Body of pancreas (tissue), 4 donors: ENCODE measurements around the gene ULK4. TPM values are rescaled to one million over a fixed set of nuclear protein-coding genes. Genes with fewer than 3 reads are reported as not detected.

Source experiments
- ATAC-seq: fragments of 150-250 bp; one replicate; pipeline ENCODE4 v1.9.1; 2016
- DNase-seq, 4 donors: peaks; one replicate each; pipeline ENCODE4 v3.0.0-alpha.2; 2019
- H3K27ac ChIP-seq, 4 donors: fragments of 200-600 bp; sonication (generic); 1 replicate in 3 of 4; 2 replicates in 1 of 4; pipeline versions ENCODE4 v1.5.1 to v1.6.1; 2016 to 2019; ENCODE audit warnings: mild to moderate bottlenecking in 1 of 4, mixed read lengths in 1 of 4, moderate library complexity in 1 of 4
- H3K27me3 ChIP-seq, 2 donors: fragments of 200-600 bp; sonication (generic); one replicate each; pipeline ENCODE4 v1.6.0; 2016; ENCODE audit warnings: mild to moderate bottlenecking in 1 of 2
- H3K36me3 ChIP-seq, 2 donors: fragments of 200-600 bp; sonication (generic); replicated peaks in 1 of 2; 2 replicates each; pipeline ENCODE4 v1.5.1; 2016; ENCODE audit warnings: low read depth in 2 of 2; ENCODE audit not compliant: insufficient read depth in 1 of 2
- H3K4me1 ChIP-seq: fragments of 200-600 bp; sonication (generic); one replicate; pipeline ENCODE4 v1.6.0; 2016
- H3K4me3 ChIP-seq, 2 donors: fragments of 200-600 bp; sonication (generic); 1 replicate in 1 of 2; 2 replicates in 1 of 2; pipeline ENCODE4 v1.5.1; 2016 to 2019
- H3K9me3 ChIP-seq, 3 donors: fragments of 200-600 bp; sonication (generic); 1 replicate in 2 of 3; 2 replicates in 1 of 3; pipeline ENCODE4 v1.5.1; 2016
- CTCF ChIP-seq, 7 experiments: fragments of 450-650 bp in 4 of 7; fragments of 200-600 bp in 3 of 7; sonication (generic) in 3 of 7; IDR thresholded peaks; one replicate each; pipeline ENCODE4 v1.5.1; 2016 to 2019; ENCODE audit warnings: antibody characterized with exemption in 7 of 7
- POLR2A ChIP-seq, 3 donors: fragments of 450-650 bp; IDR thresholded peaks; one replicate each; pipeline ENCODE4 v1.6.1; 2016; ENCODE audit warnings: antibody characterized with exemption in 3 of 3, mild to moderate bottlenecking in 2 of 3
- WGBS, 2 donors: methylation state at CpG; one replicate each; pipeline ENCODE4 v1.1.5; 2017; 5-methylcytosine and 5-hydroxymethylcytosine counted together
- intact Hi-C: fragments of 100-400 bp; cut with DNase I; formaldehyde crosslinking; loops from one replicate; pipeline ENCODE4 v1.15.1; 2023
- total RNA-seq, 2 donors: library from RNA; depleted of rRNA; stranded (reverse); fragments of >200 nt; gene quantifications; one replicate each; pipeline ENCODE4 v1.1.0, GENCODE V29; 2016

The ULK4 gene
- total RNA-seq, 2 donors from 2014 or later = 7.3 to 12.5 TPM

- no peaks in the 10 kb centered on the region for H3K4me1 ChIP-seq
- no peaks in the 10 kb centered on the region for H3K9me3 ChIP-seq
- DNase-seq (no peak), ATAC-seq (no peak)
- H3K27ac ChIP-seq = no peak overlapping the region
- H3K27me3 ChIP-seq = no peaks in the 10 kb centered on the region
- no peaks in the 10 kb centered on the region for H3K36me3 ChIP-seq
- TF ChIP-seq POLR2A (IDR thresholded peaks at IDR 0.05) (no peak), CTCF (IDR thresholded peaks at IDR 0.05) (no peak)
- WGBS, 2 donors = 93 to 97% methylated on average over 2 of the region's 2 CpGs
- H3K4me3 ChIP-seq = no peak overlapping the region
- intact Hi-C loops = no loop called here
These were observed 349.1 kb downstream of the ULK4 start for GRCh38 chr3:41612853-41613252.

- H3K9me3 ChIP-seq = no peaks in the 10 kb centered on the region
- DNase-seq = no peak
- no peaks in the 10 kb centered on the region for H3K4me1 ChIP-seq
- H3K36me3 ChIP-seq = no peaks in the 10 kb centered on the region
- whole genome bisulfite sequencing, 2 donors = 93 to 98% methylated on average over 6 of the region's 6 CpGs
- no peaks in the 10 kb centered on the region for H3K27me3 ChIP-seq
- no peak overlapping the region for H3K27ac ChIP-seq
- intact Hi-C loops = no loop called here
- no peak for ATAC-seq
- no peak overlapping the region for H3K4me3 ChIP-seq
- TF ChIP-seq CTCF (IDR thresholded peaks at IDR 0.05) = no peak
- TF ChIP-seq POLR2A (IDR thresholded peaks at IDR 0.05) = no peak
These were observed 350.9 kb downstream of the ULK4 start for GRCh38 chr3:41611008-41611407.

GRCh38 chr3:41608347-41608746, 353.6 kb downstream of the ULK4 start:
- Histone ChIP-seq H3K27me3 (no peaks in the 10 kb centered on the region), H3K4me1 (no peaks in the 10 kb centered on the region), H3K36me3 (no peaks in the 10 kb centered on the region), H3K4me3 (no peak overlapping the region), H3K27ac (no peak overlapping the region), H3K9me3 (no peaks in the 10 kb centered on the region)
- intact Hi-C loops = no loop called here
- no peak for TF ChIP-seq POLR2A (IDR thresholded peaks at IDR 0.05)
- TF ChIP-seq CTCF (IDR thresholded peaks at IDR 0.05) = no peak
- WGBS, 2 donors = 76 to 78% methylated on average over 1 of the region's 1 CpG
- DNase-seq = no peak
- no peak for ATAC-seq

GRCh38 chr3:41603807-41604206, 358.1 kb downstream of the ULK4 start:
- Histone ChIP-seq H3K27me3 (no peaks in the 10 kb centered on the region), H3K36me3 (no peaks in the 10 kb centered on the region), H3K9me3 (no peaks in the 10 kb centered on the region), H3K27ac (no peak overlapping the region), H3K4me3 (no peak overlapping the region), H3K4me1 (no peaks in the 10 kb centered on the region)
- intact Hi-C loops = no loop called here
- DNase-seq = no peak
- 94 to 95% methylated on average over 1 of the region's 1 CpG for WGBS, 2 donors
- ATAC-seq = no peak
- TF ChIP-seq CTCF (IDR thresholded peaks at IDR 0.05) (no peak), POLR2A (IDR thresholded peaks at IDR 0.05) (no peak)

GRCh38 chr3:41602121-41602520, 359.8 kb downstream of the ULK4 start:
- Histone ChIP-seq H3K27me3 (no peaks in the 10 kb centered on the region), H3K4me3 (no peak overlapping the region), H3K27ac (no peak overlapping the region), H3K4me1 (no peaks in the 10 kb centered on the region), H3K36me3 (no peaks in the 10 kb centered on the region), H3K9me3 (no peaks in the 10 kb centered on the region)
- ATAC-seq (no peak), DNase-seq (no peak)
- no peak for TF ChIP-seq POLR2A (IDR thresholded peaks at IDR 0.05)
- TF ChIP-seq CTCF (IDR thresholded peaks at IDR 0.05) = no peak
- intact Hi-C loops = no loop called here
